ENCODE data around the gene GPATCH3.

GPATCH3 gene

GRCh38 chr1:26900815-26901511 lies 696 bp upstream of the GPATCH3 start:
- no peak for DNase-seq (ENCODE audit: low read depth)
- H3K4me3 ChIP-seq (ENCODE audit: low read depth, low read length) = peak overlapping the region; percentile 88
- TF ChIP-seq, protein P1, sequence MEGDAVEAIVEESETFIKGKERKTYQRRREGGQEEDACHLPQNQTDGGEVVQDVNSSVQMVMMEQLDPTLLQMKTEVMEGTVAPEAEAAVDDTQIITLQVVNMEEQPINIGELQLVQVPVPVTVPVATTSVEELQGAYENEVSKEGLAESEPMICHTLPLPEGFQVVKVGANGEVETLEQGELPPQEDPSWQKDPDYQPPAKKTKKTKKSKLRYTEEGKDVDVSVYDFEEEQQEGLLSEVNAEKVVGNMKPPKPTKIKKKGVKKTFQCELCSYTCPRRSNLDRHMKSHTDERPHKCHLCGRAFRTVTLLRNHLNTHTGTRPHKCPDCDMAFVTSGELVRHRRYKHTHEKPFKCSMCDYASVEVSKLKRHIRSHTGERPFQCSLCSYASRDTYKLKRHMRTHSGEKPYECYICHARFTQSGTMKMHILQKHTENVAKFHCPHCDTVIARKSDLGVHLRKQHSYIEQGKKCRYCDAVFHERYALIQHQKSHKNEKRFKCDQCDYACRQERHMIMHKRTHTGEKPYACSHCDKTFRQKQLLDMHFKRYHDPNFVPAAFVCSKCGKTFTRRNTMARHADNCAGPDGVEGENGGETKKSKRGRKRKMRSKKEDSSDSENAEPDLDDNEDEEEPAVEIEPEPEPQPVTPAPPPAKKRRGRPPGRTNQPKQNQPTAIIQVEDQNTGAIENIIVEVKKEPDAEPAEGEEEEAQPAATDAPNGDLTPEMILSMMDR (IDR thresholded peaks at IDR 0.05; ENCODE audit: low read depth, low read length, missing control alignments) = no peak

- TF ChIP-seq, protein P1 (IDR thresholded peaks at IDR 0.05; ENCODE audit: low read depth, low read length, missing control alignments) = no peak
- H3K4me3 ChIP-seq (ENCODE audit: low read depth, low read length) = no peak overlapping the region
- DNase-seq (ENCODE audit: low read depth) = no peak
Measured at GRCh38 chr1:26897351-26897750, 2.9 kb downstream of the GPATCH3 start.

- no peak for DNase-seq (ENCODE audit: low read depth)
- TF ChIP-seq, protein P1 (IDR thresholded peaks at IDR 0.05; ENCODE audit: low read depth, low read length, missing control alignments) = no peak
- no peak overlapping the region for H3K4me3 ChIP-seq (ENCODE audit: low read depth, low read length)
Measured at GRCh38 chr1:26894263-26894662, 6.0 kb downstream of the GPATCH3 start.

GRCh38 chr1:26890467-26890796 lies 9.8 kb downstream of the GPATCH3 start:
- H3K4me3 ChIP-seq (ENCODE audit: low read depth, low read length) = peak overlapping the region; percentile 72
- no peak for DNase-seq (ENCODE audit: low read depth)
- TF ChIP-seq, protein P1 (IDR thresholded peaks at IDR 0.05; ENCODE audit: low read depth, low read length, missing control alignments) = no peak

DNA sequence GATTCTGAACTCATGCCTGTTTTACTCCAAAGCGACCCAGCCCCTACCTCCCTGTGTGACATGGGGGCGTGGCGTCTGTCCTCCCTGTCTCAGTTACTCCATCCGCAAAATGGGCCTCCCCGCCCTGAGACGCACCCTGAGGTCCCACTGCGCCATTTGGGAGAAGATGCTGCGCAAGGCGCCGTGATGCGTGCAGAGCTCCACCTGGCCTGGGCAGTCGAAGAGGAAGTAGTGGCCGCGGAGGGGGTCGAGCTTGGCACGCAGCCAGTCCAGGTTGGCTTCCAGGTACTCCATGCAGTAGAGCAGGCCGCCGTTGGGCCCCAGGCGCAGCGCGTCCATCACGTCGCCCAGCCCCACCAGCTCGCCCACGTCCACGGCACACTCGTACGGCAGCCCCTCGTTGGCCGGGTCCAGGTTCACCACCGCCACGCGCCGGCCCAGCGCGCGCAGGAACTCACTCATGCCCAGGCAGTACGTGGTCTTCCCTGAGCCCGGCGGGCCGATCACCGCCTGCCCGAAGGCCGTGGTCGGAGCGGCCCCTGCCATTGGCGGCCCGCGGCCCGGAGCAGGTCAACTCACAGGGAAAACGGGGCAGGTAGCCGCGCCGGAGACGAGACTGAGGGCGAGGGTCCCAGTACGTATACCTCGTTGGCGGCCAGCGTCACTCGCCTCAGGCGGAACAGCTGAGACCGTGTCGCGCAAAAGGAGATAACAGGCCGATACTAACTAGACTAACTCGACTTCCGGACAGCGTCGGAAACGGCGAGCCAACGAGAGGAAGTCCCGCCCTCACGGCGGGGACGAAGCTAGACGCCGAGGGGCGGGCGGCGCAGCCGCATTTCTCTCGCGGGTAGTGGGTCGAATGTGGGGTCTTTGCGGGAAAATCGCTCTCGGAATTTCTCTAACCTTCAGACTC lies 10.5 kb downstream of the GPATCH3 start, which contains the start of gene GPN2:
GPN2 (minus strand) TSS at position 733 of the 916 bp plus-strand sequence; CDS start at position 546, 187 bp downstream.
- TF ChIP-seq, protein P1 (IDR thresholded peaks at IDR 0.05; ENCODE audit: low read depth, low read length, missing control alignments) = no peak
- peak within 1 kb of the TSS; percentile 72 for H3K4me3 ChIP-seq (ENCODE audit: low read depth, low read length)
- peak; percentile 55 for DNase-seq (ENCODE audit: low read depth)

- DNase-seq (ENCODE audit: low read depth) = no peak
- TF ChIP-seq, protein P1 (IDR thresholded peaks at IDR 0.05; ENCODE audit: low read depth, low read length, missing control alignments) = no peak
- no peak overlapping the region for H3K4me3 ChIP-seq (ENCODE audit: low read depth, low read length)
Measured at GRCh38 chr1:26888231-26888630, 12.0 kb downstream of the GPATCH3 start.

All from GM12864 (cell line).